Progenitor cell of endocrine pancreas (in vitro differentiated cells): Measurements from ENCODE around the gene WNT9A. TPM values are rescaled to one million over a fixed set of nuclear protein-coding genes. Genes with fewer than 3 reads are reported as not detected.
A peak's percentile ranks its signal among the peaks of the same experiment; 100 is the strongest.

Source experiments
- DNase-seq: peaks from one replicate; pipeline ENCODE4 v3.0.0; 2021; ENCODE audit warnings: low spot score; ENCODE audit not compliant: unreplicated experiment
- H3K27ac Mint-ChIP-seq: 2 replicates; pipeline ENCODE4 v1.8.0; 2021; ENCODE audit warnings: mild to moderate bottlenecking, moderate library complexity, mixed read lengths
- H3K27me3 Mint-ChIP-seq: 2 replicates; pipeline ENCODE4 v1.8.0; 2021; ENCODE audit warnings: mixed read lengths
- H3K36me3 Mint-ChIP-seq: 2 replicates; pipeline ENCODE4 v1.8.0; 2022; ENCODE audit warnings: mixed read lengths; ENCODE audit not compliant: insufficient read depth
- H3K4me1 Mint-ChIP-seq: 2 replicates; pipeline ENCODE4 v1.8.0; 2021; ENCODE audit warnings: low read depth, mixed read lengths
- H3K4me3 Mint-ChIP-seq: 2 replicates; pipeline ENCODE4 v1.8.0; 2021; ENCODE audit warnings: low read depth, mild to moderate bottlenecking, moderate library complexity, mixed read lengths
- H3K9me3 Mint-ChIP-seq: 2 replicates; pipeline ENCODE4 v1.8.0; 2021; ENCODE audit warnings: low read depth, mixed read lengths
- total RNA-seq: library from RNA; stranded (reverse); gene quantifications from 2 replicates; pipeline ENCODE4 v1.2.1, GENCODE V29; 2021
- TF ChIP-seq, protein P1 (sequence below): fragments of 200-600 bp; sonication (generic); IDR thresholded peaks from one replicate; pipeline ENCODE4 v1.5.0; 2021; ENCODE audit warnings: antibody characterized with exemption, mild to moderate bottlenecking; ENCODE audit not compliant: unreplicated experiment

The WNT9A gene
- total RNA-seq, 1 donor from 2014 or later: 1.2 TPM

DNA sequence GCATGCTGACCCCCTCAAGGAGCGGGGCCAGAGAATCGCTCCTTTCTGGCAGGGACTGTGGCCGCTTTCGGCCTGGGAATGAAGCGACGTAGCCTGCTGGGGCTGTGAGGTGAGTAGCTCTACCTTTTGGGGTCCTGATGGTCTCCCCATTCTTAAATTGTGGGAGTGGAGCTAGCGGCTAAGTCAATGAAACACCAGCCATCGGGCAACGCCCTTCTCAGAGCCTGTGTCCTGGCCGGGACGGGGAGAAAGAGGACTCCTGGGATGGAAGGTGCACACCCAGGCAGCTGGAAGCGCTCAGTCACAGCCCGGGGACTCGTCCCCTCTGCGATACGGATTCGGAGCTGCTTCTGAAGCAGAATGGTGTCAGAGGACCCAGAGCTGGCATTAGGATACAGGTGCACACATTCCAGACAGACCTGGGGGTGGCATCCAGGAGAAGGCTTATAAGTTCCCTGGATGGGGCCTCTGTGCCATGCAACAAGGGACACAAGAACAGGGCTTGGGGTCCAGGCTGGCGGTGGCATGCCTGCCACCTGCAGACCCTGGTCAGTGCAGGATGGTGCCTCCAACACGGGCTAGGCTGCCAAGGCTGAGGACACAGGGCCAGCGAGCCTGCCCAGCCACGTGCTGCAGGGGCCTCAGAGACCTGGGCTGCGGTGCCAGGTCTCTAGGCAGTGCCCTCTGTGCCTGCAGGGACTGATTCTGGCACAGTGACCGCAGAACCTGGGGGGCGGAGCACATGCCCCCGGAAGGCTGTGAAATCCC is 945 bp upstream of the WNT9A start:
- H3K27me3 Mint-ChIP-seq: peaks cover 43% of the 10 kb centered on the region
- no peaks in the 10 kb centered on the region for H3K36me3 Mint-ChIP-seq
- peak overlapping the region; percentile 62 for H3K4me3 Mint-ChIP-seq
- peak; percentile 7 for DNase-seq
- H3K4me1 Mint-ChIP-seq: peaks cover 1% of the 10 kb centered on the region
- H3K9me3 Mint-ChIP-seq: no peaks in the 10 kb centered on the region
- peak overlapping the region; percentile 63 for H3K27ac Mint-ChIP-seq
- TF ChIP-seq, protein P1, sequence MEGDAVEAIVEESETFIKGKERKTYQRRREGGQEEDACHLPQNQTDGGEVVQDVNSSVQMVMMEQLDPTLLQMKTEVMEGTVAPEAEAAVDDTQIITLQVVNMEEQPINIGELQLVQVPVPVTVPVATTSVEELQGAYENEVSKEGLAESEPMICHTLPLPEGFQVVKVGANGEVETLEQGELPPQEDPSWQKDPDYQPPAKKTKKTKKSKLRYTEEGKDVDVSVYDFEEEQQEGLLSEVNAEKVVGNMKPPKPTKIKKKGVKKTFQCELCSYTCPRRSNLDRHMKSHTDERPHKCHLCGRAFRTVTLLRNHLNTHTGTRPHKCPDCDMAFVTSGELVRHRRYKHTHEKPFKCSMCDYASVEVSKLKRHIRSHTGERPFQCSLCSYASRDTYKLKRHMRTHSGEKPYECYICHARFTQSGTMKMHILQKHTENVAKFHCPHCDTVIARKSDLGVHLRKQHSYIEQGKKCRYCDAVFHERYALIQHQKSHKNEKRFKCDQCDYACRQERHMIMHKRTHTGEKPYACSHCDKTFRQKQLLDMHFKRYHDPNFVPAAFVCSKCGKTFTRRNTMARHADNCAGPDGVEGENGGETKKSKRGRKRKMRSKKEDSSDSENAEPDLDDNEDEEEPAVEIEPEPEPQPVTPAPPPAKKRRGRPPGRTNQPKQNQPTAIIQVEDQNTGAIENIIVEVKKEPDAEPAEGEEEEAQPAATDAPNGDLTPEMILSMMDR: no peak

DNA sequence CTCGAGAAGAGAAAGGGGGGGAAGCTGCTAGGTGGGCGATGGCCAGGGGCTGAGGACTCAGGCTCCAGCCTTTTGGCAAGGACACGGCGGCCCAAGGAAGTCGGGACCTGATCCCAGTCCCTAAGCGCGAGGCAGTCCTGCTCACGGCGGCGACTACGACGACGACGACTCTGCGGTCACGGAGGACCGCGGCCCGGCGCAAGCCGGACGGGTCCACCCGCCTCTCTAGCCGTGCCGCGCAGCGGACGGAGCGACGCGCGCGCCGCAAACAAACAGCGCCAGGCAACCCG is 401 bp downstream of the WNT9A start:
- H3K27ac Mint-ChIP-seq: peak overlapping the region; percentile 56
- DNase-seq: no peak
- H3K4me3 Mint-ChIP-seq: peak overlapping the region; percentile 72
- TF ChIP-seq, protein P1: no peak
- H3K9me3 Mint-ChIP-seq: no peaks in the 10 kb centered on the region
- peaks cover 32% of the 10 kb centered on the region for H3K27me3 Mint-ChIP-seq
- H3K36me3 Mint-ChIP-seq: no peaks in the 10 kb centered on the region
- peaks cover 1% of the 10 kb centered on the region for H3K4me1 Mint-ChIP-seq

DNA sequence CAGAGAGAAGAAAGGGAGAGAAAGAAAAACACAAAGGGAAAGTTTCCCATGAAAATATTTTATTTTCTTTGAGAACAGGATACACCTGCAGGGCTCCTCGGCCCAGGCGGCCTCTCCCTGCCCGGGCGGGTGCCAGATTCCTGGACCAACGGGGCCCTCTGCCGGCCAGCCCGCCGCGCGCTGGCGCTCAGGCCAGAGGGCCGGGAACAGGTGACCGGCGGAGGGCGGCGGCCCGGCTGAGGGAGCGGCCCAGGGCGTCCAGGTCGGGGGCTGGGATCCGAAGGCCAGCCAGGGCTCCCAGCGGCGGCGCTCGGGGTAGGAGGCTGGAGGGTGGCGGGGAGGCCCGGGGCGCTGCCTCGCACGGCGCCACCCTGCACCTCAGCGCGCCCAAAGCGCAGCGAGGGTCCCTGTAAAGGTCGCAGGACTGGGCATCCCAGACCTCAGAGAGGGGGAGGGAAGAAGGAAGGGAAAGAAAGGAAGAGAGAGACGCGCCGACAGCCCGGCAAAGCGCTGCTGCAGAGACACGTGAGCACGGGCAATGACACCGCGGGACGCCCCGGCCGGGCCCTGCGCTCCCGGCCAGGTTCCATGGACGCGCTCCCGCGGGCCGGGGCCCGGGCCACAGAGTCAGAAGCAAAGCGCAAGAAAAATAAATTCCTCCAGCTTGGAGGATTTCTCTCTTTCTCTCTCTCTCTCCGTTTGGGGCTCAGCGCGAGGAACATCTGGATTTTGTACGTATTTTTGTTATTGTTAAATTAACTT is 927 bp downstream of the WNT9A start:
- peak; percentile 81 for DNase-seq
- H3K27ac Mint-ChIP-seq: peak overlapping the region; percentile 56
- peaks cover 28% of the 10 kb centered on the region for H3K27me3 Mint-ChIP-seq
- peak overlapping the region; percentile 72 for H3K4me3 Mint-ChIP-seq
- no peaks in the 10 kb centered on the region for H3K36me3 Mint-ChIP-seq
- H3K9me3 Mint-ChIP-seq: no peaks in the 10 kb centered on the region
- TF ChIP-seq, protein P1: peak; percentile 91
- H3K4me1 Mint-ChIP-seq: peaks cover 1% of the 10 kb centered on the region

DNA sequence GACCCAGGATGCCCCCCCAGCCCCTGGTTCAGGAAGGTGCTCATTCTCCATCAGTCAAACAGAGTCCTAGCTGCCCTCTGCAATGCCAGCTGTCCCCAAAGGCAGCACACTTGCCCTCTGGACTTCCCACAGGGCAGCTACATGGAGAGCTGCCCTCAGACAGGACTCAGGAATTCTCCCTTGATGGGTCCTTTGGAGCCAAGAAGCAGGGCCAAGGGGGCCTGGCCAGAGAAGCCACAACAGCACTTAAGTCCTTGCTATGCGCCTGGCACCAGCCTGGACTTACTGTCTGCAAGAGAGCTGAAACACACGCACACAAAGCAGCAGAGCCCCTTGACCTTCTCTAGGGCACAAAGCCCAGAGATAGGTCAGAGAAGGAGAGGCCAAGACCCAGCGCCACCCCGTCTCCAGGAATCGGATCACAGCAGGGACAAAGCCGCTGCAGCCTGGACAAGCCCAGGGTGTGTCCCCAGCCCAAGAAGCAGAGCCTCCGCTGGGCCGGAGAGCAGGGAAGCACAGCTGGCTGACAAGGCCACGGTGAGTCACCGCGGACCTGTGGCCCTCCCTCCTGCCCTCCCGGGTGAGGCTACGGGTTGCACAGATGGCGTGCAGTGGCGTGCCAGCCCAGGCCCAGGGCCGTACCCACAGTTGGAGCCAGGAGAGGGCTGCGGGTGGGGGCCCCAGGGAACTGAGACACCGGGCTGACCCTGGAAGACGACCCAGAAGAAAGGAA is 1.7 kb downstream of the WNT9A start:
- peak overlapping the region; percentile 35 for H3K27ac Mint-ChIP-seq
- DNase-seq: peak; percentile 29
- peaks cover 1% of the 10 kb centered on the region for H3K4me1 Mint-ChIP-seq
- TF ChIP-seq, protein P1: no peak
- H3K9me3 Mint-ChIP-seq: no peaks in the 10 kb centered on the region
- H3K36me3 Mint-ChIP-seq: no peaks in the 10 kb centered on the region
- H3K27me3 Mint-ChIP-seq: peaks cover 26% of the 10 kb centered on the region
- peak overlapping the region; percentile 42 for H3K4me3 Mint-ChIP-seq
